Amniotic stem cell (primary cell): ENCODE data around the gene LARGE1.

ENCODE experiments used
- DNase-seq: peaks from one replicate; lab custom pipeline; 2025; lab: John Stamatoyannopoulos, UW

LARGE1 gene

DNA sequence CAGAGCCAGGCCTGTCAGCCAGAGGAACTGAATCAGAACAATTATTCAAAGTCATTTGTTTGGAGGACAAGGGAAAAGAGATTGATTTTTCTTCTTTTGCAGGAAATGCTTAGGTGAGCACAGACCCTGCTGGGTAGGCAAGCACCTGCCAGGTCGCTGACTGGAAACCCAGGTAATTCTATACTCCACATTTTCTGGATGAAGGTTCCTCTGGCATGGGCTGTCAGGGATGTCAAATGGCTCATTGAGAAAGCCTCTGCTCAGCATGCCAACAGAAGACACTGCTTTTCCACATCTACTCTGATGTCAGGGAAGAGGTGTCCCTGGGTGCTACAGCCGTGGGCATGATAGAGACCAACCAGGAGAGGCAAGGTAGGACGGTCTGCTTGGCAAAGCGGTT lies 695.4 kb downstream of the LARGE1 start:
- DNase-seq: no peak
